Hematopoietic multipotent progenitor cell treated with erythropoietin and hydrocortisone succinate and interleukin-3 and kit ligand, for 8 days (in vitro differentiated cells): ENCODE results near the gene PABPC1L.
A peak's percentile ranks its signal among the peaks of the same experiment; 100 is the strongest.
"Not testable (repeated sequence)": the region's sequence is repeated elsewhere in the genome, so short reads cannot be mapped to it uniquely, and the experiment has no call there.

Experiments used
- DNase-seq: peaks from one replicate; pipeline ENCODE4 v3.0.0-alpha.2; 2015

Gene PABPC1L

DNA sequence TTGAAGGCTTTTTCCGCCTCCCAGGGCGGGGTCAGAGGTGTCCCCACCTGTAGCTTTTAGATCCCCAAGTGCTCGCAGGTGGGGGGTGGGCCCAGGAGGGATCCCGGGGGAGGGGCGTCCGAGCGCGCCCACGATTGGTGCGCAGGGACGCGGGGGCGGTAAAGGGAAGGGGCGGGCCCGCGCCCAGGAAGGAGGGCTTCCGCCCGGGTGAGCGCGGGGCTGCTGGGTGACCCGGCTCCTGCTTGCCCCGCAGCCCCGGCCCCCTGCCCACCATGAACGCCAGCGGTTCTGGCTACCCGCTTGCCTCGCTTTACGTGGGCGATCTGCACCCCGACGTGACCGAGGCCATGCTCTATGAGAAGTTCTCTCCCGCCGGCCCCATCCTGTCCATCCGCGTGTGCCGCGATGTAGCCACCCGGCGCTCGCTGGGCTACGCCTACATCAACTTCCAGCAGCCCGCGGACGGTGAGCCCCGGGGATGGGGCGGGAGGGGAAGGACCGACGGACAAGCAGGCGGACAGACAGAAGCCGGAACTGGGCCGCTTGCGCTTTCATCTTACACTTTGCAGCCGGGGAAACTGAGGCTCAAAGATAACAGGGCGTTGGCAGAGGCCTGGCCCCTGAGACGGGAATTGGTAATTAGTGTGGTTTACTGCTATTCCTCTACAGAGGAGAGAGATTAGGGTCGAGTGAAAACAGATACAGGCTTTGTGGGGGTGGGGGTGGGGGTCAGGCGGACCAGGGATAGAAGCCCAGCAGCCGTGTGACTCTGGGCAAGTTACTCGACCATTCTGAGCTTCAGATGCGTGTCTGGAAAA, at the start of gene PABPC1L:
PABPC1L (plus strand) TSS at position 189 of the 818 bp plus-strand sequence; CDS start at position 273, 84 bp downstream.
- peak; percentile 52 for DNase-seq

GRCh38 chr20:44861531-44862006, 48.3 kb upstream of the PABPC1L start:
- DNase-seq, result no peak

DNA sequence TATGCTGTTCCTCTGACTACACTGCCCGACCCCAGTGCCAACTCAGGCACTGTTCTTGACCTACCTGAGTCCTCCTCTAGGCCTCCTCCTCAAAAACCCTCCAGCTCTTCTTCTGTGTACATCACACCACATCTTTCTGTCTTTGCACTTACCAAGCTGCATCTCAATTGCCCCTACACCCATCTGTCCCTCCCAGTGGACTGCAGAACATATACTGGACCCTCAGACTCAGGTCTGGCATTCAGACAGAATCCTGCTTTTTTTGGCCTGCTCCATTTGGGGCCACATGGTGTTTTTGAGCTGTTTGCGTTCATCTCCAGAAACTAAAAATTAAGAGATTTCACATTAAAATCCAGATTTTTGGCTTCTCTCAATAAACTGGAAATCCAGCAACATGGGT, 47.6 kb upstream of the PABPC1L start:
- no peak for DNase-seq

GRCh38 chr20:44863365-44864084, 46.3 kb upstream of the PABPC1L start:
- DNase-seq, result peak; percentile 36

DNA sequence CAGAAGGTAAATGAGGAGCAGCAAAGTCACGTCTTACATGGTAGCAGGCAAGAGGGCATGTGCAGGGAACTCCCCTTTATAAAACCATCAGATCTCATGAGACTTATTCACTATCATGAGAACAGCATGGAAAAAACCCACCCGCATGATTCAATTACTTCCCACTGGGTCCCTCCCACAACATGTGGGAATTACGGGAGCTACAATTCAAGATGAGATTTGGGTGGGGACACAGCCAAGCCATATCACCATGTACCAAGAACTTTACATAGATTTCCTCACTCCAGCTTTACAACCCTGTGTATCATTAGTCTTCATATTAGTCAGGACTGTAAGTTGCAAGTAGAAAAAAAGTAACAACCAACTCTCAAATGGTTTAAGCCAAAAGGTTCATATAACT, 45.4 kb upstream of the PABPC1L start:
- not testable (repeated sequence) for DNase-seq

- no peak for DNase-seq
Measured at GRCh38 chr20:44866703-44867335, 43.0 kb upstream of the PABPC1L start.

GRCh38 chr20:44869471-44869870, 40.4 kb upstream of the PABPC1L start:
- no peak for DNase-seq

DNA sequence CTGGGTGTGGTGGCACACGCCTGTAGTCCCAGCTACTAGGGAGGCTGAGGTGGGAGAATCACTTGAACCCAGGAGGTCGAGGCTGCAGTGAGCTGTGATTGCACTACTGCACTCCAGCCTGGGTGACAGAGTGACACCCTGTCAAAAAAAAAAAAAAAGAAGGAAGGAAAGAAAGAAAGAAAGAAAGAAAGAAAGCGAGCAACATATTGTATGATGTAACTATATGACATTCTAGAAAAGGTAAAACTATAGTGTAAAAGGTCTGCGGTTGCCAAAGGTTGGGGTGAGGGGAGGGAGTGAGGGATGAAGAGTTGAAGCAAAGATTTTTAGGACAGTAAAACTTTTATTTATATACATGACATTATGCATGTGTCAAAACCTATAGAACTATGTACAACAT, 27.5 kb upstream of the PABPC1L start:
- not testable (repeated sequence) for DNase-seq

DNA sequence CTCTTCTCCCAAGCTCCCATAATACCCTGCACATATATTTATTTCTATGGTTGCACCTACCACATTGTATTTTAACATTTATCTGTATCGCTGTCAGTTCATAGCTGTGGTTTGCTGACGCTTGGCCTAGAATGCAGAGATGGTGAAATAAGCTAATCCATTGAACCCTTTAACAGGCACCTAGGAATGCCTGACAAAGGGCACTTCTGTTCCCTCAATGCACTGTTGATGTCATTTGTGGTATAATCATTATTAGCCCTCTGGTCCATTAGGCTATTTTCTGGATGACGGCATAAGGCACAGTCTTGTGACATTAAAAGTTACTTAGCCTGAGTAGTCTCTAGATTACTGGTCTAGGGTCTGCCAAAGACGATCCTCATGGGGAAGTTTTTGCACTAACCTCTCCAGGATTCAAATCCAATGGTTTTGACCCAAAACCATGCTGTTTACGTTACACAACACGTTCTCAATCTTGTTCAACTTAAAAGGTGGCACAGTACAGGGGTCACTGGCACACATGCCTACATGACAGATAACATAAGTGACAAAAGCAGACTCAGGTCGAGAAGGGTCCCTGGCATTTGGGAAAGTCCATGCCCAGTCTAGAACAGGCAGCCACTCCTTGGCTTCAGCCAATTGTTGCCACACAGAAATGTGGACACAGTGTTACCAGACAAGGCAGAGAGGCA, 26.5 kb upstream of the PABPC1L start:
- DNase-seq, result no peak

- DNase-seq, result no peak
Measured at GRCh38 chr20:44884907-44885391, 24.9 kb upstream of the PABPC1L start.

GRCh38 chr20:44885392-44886265, 24.2 kb upstream of the PABPC1L start, which contains the start of gene YWHAB:
Gene YWHAB (plus strand): TSS chr20:44885705. CDS start chr20:44901534, 15,829 bp downstream.
- peak; percentile 98 for DNase-seq

DNA sequence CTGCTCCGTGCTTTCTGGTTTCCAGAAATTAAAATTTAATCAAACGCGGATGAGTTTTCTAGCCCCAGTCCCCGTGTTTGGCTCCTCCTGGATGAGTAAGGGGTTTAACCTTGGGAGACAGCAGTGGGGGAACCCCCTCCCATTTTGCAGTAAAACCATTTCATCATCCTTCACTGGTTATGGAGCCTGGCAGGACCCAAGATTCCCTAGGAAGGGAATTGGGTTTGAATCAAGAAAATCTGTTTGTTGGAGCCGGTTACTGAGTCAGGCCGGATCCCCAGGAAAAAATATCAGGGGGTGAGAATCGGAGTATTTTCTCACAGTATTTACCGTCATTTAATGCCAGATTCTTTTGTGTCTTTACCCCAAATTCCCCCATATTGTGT, 23.6 kb upstream of the PABPC1L start:
- DNase-seq, result no peak

DNA sequence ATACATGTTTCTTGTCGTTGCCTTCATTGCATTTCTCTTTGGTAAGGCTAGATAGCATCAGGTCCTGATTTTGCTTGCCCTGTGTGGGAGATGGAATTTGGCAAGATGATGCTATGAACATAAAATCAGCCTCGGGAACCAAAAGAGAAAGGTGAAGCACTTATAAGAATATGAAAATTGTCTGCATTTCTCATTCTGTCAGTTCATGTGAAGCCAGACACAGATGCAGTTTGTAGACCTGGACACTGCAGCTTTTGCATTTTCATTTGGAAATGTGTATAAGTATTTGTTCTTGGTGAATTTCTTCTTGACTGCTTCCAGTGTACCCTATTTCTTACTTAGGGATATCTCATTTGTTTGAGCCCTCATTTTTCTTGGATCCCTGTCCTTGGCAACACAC, 23.0 kb upstream of the PABPC1L start:
- no peak for DNase-seq

DNA sequence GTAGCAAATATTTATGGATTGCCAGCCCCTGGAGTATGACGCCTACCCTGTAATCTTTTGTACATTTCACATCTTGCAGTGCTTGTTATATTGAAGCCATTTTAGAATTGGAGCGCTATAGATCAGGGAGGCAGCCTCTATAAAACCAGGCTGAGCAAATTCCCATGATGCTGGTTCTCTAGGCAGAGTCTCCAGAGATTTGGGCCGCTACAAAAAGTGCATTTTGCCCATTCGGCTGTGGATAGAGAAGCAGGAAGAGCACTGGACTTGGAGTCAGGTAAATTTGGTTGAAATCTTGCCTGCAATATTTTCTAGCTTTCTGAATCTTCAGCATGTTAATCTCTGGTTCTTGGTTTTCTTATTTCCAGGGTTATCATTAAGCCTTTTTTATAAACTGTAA, 22.4 kb upstream of the PABPC1L start:
- no peak for DNase-seq

GRCh38 chr20:44888226-44889103, 21.4 kb upstream of the PABPC1L start:
- peak; percentile 19 for DNase-seq

GRCh38 chr20:44891826-44892225, 18.0 kb upstream of the PABPC1L start:
- no peak for DNase-seq

- DNase-seq, result no peak
Measured at GRCh38 chr20:44894959-44895358, 14.9 kb upstream of the PABPC1L start.

- DNase-seq, result no peak
Measured at GRCh38 chr20:44896583-44896982, 13.3 kb upstream of the PABPC1L start.

GRCh38 chr20:44897133-44897532, 12.7 kb upstream of the PABPC1L start:
- DNase-seq, result no peak

DNA sequence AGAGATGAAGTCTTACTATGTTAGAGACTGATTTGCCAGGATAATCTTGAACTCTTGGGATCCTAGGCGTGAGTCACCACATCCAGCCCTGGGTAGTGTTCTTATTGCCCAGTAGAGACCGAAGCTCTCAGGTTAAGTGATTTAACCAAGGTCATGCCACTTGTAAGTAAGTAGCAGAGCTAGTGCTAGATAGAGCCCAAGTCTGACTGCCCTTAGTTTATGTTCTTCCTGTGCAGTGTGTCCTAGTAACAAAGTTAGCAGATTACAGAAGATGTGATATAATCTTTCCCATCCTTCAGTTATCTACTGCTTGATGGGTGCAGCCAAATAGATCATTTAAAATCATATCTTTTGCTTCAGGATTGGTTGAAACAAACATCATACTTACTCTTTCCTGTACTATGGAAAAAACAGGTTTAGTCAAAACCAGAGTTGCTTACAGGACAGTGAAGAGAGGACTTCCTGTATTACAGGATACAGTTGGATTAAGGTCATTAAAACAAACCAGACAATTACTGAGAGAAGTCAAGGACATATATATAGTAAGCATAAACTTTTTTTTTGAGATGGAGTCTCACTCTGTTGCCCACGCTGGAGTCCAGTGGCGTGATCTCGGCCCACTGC, 9.5 kb upstream of the PABPC1L start:
- no peak for DNase-seq
